A172 (cell line): Measurements from ENCODE around the gene PARD3B. TPM values are rescaled to one million over a fixed set of nuclear protein-coding genes. Genes with fewer than 3 reads are reported as not detected.

Source experiments
- DNase-seq: peaks from one replicate; pipeline ENCODE4 v3.0.0-alpha.2; 2015; ENCODE audit warnings: low spot score
- total RNA-seq: library from RNA; depleted of rRNA; stranded (reverse); fragments of >200 nt; shearing (Covaris generic); gene quantifications from 2 replicates; pipeline ENCODE4 v1.2.3, GENCODE V29; 2014

The PARD3B gene
- total RNA-seq, 1 experiment from 2014 or later, result 5.4 TPM

GRCh38 chr2:204892506-204893255 lies 347.4 kb downstream of the PARD3B start:
- peak; percentile 55 for DNase-seq

DNA sequence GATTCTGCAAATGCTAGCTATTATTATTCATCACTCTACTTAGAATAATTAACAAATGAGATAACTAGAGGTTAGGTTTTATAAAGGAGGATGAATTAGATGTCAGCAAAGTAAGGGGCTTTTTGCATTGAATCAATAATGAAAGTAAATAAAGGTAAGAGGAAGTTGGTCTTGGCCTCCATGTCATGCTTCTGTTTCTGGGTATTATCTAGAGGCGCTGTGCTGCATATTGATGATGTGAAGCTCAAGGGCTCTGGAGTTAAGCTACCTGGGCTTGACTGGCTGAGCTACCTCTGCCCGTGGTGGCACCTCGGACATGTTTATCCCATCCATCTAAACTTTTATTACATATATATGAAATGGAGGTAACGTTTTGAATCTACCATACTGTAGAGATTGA lies 350.9 kb downstream of the PARD3B start:
- DNase-seq, result no peak

- DNase-seq, result no peak
Measured at GRCh38 chr2:204897561-204897960, 352.3 kb downstream of the PARD3B start.

- no peak for DNase-seq
Measured at GRCh38 chr2:204898928-204899640, 353.8 kb downstream of the PARD3B start.

DNA sequence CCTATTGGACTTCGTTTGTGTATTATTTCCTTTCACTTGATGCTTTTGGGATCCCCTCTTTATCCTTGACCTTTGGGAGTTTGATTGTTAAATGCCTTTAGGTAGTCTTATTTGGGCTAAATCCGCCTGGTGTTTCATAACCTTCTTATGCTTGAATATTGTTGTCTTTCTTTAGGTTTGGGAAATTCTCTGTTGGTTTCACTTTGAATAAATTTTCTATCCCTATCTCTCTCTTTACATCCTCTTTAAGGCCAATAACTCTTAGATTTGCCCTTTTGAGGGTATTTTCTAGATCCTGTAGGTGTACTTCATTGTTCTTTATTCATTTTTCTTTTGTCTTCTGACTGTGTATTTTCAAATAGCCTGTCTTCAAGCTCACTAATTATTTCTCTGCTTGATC lies 354.7 kb downstream of the PARD3B start:
- no peak for DNase-seq

DNA sequence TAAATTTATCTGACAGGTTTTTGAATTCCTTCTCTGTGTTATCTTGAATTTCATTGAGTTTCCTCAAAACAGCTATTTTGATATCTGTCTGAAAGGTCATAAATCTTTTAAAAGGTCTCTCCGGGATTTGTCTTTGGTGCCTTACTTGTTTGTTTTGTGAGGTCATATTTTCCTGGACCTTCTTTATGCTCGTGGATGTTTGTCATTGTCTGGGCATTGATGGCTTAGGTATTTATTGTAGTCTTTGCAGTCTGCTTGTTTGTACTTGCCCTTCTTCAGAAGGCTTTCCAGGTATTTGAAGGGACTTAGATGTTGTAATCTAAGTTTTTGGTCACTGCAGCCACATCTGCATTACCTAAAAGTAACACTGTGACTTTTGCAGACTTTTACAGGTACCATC lies 355.2 kb downstream of the PARD3B start:
- DNase-seq, result peak; percentile 48

GRCh38 chr2:204900910-204901309 lies 355.6 kb downstream of the PARD3B start:
- DNase-seq, result peak; percentile 40

DNA sequence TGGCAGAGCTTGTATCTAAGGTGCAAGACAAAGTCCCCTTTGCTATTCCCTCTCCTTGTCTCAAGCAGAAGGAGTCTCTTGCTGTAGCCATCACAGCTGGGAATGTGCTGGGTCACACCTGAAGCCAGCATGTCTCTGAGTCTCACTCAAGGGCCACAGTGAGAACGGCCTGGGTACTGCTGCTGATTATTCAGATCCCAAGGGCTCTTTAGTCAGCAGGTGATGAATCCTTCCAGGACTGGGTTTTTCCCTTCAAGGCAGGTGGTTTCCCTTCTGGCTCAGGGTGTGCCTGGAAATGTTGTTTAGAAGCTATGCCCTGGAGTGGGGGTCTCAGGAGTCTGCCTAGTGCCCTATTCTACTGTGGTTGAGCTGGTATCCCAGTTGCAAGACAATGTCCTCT lies 356.3 kb downstream of the PARD3B start:
- DNase-seq, result no peak

GRCh38 chr2:204909791-204910190 lies 364.5 kb downstream of the PARD3B start:
- DNase-seq, result no peak

DNA sequence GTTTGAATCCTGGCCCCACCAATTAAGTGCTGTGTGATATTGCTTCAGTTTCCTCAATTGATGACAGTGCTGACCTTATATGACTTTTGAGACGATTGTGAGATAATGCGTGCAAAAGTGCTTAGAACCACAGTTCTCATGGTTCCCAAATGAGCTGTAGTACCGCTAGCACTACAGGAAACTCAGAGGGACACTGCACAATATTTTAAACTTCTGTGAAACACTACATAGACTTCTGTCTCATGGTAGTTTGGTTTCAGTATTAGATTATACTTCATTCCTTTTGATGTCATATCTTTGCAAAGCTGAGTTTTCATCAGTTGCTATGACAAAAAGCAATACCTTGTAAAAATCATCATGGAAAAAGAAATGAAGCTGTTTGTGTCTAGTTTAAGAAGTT lies 368.0 kb downstream of the PARD3B start:
- DNase-seq, result no peak

GRCh38 chr2:204913854-204914464 lies 368.7 kb downstream of the PARD3B start:
- no peak for DNase-seq

DNA sequence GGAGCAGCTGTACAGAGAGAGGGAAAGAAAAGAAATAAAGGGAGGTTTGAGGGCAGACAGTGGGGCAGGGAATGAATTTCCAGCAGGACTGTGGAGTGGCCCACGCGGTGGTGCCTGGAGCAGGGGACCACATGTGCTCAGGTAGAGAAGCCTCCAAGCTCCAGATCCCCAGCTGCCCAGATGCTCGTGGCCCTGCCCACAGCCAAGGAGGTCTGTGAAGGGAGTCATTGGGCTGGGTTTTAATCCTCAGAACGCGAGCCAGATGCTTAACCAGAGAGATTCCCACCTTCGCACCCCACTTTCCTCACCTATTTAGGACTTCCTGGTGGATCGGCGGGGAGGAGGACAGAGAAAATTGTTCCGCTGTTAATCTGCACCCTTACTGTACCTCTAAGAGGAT lies 369.4 kb downstream of the PARD3B start:
- DNase-seq, result no peak

- no peak for DNase-seq
Measured at GRCh38 chr2:204917089-204917701, 371.9 kb downstream of the PARD3B start.

DNA sequence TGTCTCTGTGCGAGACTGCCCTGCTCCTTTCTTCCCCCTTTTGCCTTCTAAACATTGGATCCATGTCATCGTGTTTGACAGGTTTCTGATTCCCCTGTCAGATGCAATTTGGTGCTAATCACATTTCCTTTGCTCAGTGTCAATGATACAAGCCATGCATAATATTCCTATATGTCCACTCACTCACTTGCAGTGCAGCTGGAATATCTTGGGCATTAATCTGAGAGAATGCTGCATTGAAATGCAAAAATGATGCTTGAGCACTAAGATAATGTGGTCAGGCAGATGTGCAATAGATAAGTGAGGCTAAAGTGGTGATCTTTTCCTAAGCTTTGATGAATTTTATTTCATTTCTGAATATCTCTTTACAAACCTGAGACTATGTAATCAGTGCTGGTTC lies 375.5 kb downstream of the PARD3B start:
- no peak for DNase-seq

GRCh38 chr2:204923957-204924356 lies 378.7 kb downstream of the PARD3B start:
- no peak for DNase-seq

DNA sequence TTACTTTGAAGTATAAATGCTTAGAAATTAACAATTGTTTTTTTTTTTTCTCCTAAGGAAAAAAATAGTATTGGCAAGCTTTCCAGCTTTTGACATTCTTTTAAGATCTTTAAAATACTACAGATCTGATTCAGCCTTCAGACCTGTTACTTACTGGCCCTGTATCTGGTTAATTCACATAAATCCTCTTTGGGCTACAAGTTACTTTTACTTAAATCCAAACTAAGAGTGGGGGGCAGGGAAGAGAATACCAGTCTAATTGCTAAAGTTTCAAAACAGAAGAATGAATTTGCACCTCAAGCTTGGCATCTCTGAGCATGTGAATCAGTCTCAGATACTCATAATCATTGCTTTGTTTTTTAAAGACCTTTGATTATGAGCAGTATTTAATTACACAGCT lies 386.3 kb downstream of the PARD3B start:
- DNase-seq, result no peak

GRCh38 chr2:204933735-204934374 lies 388.6 kb downstream of the PARD3B start:
- DNase-seq, result no peak

DNA sequence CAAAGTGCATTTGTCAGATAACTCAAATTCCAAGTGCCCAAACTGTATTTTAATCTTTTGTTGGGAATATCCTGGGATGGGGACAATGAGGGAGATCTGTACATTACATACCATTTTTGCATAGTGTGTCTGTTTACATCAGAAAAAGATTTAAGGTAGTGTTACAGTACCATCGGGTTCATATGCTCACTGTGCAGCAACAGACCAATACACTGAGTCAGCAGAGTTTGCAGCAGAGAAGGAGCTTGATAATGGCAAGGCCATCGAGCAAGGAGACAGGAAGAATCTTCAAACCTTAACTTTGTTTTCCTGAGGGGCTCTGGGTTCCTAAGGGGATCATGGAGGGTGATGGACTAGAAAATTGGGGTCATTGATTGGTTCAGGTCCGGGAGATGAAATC lies 399.7 kb downstream of the PARD3B start:
- DNase-seq, result no peak

DNA sequence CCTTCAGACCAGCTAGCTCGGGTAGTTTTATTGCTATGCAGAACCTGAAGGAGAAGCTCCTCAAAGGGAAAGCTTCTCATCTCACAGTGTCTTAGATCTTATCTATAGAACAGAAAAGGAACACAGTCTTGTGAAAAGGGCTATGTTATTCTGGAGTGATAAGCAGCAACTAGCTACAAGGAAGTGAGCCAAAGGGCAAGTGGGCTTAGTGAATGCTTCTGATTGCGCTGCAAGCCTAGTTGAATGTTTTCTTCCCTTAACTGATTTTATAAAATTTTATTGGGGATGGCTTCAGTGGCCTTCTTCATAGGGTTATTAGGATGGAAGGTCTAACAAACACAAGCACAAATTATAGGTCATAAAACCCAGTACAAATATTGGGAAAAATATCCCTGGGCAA lies 400.1 kb downstream of the PARD3B start:
- DNase-seq, result no peak

GRCh38 chr2:204946892-204947291 lies 401.6 kb downstream of the PARD3B start:
- DNase-seq, result no peak

GRCh38 chr2:204947405-204947804 lies 402.1 kb downstream of the PARD3B start:
- DNase-seq, result no peak
